ENCODE data around the gene NUCKS1.

NUCKS1 gene, protein sequence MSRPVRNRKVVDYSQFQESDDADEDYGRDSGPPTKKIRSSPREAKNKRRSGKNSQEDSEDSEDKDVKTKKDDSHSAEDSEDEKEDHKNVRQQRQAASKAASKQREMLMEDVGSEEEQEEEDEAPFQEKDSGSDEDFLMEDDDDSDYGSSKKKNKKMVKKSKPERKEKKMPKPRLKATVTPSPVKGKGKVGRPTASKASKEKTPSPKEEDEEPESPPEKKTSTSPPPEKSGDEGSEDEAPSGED

DNA sequence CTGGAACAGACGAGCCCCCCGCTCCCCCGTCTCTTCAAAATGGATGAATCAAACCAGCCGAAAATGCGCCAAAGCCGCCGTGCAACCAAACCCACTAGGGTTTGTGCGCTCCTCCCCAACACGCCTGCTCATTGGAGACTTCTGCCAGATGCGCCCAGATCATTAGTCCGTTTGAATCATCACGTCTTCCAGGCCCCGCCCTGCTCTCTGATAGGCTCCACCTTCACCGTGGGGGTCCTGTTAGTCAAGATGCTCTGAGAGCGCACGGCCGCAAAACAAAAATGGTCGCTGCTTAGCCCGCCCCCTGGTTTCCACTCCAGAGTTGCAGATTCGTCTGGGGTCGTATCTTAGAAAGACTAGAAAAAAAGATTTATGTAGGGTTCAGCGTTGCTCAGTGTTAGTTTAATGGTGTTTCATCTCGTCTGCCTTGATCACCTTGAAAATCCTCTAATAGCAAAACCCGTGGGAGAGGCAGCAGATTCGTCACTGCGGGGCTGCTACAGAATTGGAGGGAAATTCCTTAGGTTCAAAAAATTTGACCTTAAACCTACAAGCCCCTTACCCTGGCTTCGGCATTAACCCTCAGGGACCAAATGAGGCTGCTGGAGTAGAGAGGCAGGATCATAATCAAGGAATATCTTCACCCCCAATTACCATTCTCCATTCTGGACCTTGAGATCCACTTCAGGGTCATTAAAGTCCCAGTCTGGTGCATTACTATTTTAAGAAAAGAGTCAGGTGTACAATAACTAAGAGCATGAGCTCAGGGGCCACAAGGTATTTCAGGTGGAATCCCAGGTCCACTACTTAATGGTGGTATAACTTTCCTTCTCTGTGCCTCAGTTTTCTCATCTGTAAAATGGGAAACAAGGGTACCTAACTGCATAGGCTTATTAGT, at the start of gene NUCKS1:
TSS of gene NUCKS1 (minus strand) at position 45 of the 898 bp plus-strand sequence. CDS start 209 bp downstream, outside the sequence.
- DNase-seq (ENCODE audit: low spot score): peak; percentile 91

DNA sequence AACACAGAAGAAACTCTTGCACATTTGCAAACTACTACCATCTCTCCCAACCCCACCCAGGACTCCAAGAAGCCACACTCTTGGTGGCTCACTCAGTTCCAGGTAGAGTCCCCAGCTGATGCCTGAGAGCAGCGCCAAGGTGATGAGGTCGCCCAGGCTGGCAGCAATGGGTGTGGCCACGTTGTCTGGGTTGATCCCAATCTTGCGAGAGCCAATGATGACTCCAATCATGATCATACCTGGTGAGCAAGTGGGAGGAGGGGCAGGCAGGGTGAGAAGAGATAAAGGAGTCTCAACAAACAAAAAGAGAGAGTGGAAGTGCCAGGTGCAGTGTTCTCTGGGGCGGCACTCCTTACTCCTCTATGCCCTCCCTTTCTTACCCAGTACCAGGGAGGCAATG, 48.6 kb upstream of the NUCKS1 start:
- no peak for DNase-seq (ENCODE audit: low spot score)

DNA sequence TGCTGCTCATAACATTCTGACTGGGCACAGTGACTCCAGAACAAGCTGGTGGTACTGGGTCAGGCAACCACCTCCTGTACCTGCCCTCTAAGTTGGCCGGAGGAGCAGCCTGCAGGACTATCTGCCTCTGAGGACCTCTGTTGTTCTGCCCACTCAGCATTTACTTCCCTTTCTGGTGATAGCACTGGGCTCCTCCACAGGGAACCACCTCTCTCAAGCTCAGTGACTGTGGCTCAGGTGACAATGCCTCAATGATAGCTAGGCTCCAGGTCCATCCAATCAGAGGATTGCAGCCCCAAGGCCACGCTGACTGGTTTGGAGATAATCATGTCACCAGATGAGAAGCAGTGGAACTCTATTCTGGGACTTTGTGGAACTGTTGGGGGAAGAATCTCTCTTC, 47.2 kb upstream of the NUCKS1 start:
- DNase-seq (ENCODE audit: low spot score): no peak

DNA sequence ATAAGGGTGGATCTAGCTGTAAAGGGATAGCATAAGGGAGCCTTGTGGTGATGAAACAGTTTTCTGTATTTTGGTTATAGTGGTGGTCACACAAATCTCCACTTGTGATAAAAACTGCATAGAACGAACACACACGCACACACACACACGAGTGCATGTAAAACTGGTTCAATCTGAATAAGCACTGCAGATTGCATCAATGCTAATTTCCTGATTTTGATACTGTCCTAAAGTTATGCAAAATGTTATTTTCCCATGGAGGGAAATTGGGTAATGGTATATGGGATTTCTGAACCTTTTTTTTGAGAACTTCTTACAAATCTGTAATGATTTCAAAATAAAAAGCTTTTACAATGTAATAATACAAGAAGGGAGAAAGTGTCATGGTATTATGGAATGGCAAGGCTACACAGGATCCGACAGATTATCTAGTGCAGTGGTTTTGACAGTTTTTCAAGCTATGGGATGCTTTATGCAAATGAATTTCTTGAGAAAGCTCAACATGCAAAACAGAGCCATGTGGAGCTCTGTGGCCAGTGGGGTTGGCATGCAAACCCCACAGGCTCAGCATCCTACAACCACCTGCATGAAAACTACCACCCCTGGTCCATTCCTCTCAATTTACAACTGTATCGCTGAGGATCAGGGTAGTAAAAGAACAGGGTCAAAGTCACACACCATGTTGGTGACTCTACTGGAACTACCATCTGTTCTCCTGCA, 44.2 kb upstream of the NUCKS1 start:
- DNase-seq (ENCODE audit: low spot score): no peak

DNA sequence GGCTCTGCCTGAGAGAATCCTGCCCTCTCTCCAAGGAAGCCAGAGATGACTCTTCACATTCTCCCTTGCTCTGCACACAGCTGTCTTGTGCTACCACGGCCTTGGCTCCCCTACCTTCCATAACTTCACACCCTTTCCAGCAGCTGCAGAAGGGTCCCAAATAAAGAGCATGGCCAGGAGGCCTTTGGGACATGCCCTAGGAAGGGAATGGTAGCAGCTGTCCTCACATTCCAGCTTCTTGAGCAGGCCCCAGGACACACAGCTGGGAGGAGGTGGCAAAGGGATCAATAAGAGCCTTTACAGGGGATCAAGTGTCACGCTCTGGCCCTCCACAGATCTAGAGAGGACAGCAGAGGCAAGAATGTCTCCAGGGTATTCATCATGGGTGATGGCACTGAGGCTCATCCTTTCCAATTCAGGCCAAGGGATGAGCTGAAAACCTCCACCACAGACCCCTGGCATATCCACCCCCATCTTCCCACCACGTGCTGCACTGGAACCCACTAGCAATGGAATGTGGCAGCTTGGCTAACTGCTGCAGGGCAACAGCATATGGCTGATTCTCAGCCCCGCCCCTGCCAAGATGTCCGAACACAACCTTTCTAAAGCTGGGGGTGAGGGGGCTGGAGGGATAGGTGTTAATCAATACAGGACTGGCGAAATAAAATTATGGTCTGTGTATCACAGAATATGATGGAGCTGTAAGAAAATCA, 43.1 kb upstream of the NUCKS1 start:
- DNase-seq (ENCODE audit: low spot score): no peak

DNA sequence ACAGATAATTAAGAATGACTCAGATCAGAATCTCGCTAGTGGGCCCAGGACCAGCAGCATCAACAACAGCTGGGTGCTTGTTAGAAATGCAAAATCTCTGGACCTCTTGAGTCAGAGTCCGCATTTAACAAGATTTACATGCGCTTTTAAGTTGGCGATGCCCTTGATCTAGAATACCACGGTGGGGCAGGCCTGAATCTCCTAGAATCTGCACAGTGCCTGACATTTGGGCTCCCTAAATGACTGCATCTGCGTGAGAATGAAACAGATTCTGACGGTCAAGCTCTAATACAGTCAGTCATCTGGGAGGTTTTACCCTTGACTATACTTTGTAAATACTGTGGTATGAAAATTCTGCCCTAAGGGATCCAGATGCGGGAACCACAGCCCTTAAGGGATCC, 42.5 kb upstream of the NUCKS1 start:
- DNase-seq (ENCODE audit: low spot score): no peak

DNA sequence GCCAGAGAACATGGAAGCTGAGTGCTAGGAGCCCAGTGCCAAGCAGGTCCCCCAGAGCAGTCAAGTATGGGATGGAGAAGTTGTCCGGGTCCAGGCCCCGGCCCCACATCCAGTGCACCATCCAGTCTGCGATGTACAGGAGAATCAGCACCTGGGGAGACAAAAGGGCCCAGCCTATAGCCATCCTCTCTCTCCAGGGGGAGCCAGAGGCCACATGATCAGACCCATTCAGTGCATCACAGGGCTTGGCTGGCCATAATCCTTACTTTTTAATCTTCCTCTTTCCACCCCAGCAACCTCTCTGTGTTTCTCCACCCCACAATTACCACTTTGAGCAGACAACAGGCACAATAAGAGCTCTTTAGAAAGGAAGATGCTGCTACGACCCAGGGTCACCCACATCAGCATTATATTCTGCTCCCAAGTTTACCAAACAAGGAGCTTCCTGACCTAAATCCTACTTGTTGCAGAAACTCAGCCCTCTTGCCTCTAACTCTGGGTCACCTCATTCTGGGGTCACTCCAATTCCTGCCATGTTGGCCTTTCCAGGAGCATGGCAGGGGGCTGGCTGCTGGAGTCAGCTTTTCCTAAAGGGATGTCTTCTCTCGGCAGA, 41.7 kb upstream of the NUCKS1 start:
- DNase-seq (ENCODE audit: low spot score): peak; percentile 87

DNA sequence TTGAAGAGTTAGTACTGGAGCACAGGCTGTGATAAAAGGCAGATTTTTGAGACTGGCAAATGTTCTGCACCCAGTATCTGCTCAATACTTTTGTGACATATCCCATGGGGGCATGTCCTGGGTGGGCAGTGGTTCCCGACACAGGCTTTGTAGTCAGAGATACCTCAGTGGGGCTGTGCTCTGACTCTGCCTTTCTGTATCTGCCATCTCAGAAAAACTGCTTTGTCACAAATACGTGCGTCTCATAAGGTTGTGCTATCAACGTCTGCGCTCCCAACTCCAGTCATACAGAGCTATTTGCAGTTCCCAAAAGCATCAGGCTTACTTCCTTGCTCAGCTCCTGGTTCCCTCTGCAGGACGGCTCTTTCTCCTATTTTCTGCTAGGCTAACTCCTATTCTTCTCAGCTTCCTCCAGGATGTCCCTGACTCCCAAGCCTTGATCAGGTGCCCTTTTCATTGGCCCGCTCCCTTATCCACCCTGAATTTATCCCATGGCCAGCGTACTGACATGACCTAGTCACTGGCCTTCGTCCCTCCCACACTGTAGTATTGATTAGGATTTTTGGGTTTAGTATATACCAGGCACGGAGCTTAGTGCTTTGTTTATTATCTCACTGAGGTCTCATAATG, 37.4 kb upstream of the NUCKS1 start:
- DNase-seq (ENCODE audit: low spot score): no peak

DNA sequence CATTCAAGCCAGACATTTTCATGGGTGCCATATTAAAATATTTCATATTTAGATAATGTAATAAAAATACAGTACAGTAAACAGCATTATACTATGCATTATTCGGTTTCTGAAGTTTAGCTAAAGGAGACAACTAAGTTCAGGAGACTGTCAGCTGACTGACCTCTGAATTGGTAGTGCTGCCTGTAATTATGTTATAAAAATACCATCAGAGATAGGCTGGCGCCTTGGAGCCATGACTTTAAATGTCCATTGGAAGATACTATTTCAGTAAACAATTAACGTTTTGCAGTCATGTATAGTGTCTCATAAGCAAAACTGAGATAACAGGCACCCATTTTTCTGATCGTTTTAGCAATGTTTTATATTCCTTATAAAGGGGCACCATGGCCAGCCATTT, 36.6 kb upstream of the NUCKS1 start:
- no peak for DNase-seq (ENCODE audit: low spot score)

DNA sequence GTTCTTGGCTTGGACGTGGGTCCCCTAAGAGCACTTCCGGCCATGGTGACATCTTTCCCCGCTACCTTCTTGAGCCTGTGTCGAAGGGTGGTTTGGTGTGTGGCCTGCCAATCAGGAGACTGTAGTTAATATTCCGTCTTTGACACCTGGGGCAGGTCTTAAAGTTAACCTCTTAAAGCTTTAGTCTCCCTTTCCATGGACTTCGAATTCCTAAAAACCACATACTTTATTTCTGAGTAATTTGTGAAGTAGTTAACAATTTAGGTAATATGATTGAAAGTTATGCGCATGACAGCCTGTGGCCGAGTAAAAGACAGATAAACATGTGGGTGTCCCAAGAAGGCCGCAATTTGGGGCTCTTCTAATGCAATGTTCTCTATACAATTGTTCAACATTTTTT, 35.5 kb upstream of the NUCKS1 start:
- DNase-seq (ENCODE audit: low spot score): no peak

DNA sequence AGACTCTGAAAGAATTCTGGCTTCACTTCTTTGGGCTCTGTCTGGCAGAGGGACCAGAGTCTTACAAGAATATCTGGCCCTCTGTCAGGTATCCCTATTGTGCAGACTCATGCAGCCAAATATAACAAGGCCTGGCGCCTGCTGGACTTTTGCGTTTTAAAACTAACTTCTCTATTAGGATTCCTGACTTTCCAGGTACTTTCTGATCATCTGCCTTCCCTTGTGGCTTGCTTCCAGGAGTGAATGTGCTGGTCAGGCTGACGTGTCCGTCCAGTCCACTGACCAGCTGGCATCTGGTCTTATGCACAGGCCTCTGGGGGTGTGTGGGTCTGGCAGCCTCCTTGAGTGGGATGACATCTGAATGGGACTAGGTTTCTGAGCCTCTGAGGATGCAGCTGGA, 33.9 kb upstream of the NUCKS1 start:
- no peak for DNase-seq (ENCODE audit: low spot score)

DNA sequence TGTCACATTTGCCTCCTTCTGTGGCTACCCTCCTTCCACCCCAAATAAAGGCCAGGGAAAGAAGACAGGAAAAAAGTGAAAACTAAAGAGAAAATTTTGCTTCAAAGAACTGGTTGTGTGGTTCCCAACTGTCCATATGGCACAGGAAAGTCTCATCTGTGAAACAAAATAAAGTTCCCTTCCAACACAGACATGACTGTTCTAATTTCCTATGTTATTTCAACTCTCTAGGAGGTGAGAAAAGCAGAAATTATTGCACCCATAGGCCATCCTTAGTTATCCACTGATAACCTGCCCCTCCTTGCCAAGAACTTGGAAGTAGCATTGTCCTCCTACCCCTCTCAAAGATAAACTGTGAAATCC, 33.4 kb upstream of the NUCKS1 start:
- no peak for DNase-seq (ENCODE audit: low spot score)

DNA sequence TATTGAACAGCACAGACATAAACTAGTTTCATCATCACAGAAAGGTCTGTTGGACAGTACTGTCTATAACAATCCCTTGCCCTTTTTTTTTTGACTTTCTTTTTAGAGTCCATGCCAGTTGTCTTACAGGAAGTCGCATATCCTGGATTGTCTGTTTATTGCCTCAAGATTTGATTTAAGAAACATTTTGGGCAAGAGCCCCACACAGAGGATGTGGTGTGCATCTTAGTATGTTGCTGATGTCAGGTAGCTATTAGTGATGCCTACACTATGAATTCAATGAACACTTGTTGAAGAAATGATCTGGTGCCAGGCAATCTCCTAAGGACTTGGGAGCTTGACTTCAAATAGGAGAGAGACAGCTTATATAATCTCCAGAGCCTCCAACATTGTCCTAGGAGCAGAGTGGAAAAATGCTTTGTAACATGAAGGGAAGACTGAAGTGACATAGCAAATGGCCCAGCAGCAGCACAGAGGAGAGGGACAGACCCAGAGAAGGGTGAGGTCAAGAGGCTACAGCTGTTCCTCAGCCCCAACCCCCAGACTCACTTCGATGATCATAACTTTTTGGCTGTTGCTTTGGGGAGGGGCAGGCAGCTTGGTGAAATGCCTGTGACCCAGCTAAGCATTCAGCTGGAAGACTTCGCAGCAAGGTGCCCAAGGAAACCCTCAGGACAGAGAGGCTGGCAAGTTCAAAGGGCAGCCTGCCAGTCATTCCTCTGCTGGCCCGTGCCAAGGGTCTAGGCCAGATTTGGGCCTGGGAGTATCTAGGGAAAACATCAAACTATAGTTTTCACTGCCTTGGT, 32.8 kb upstream of the NUCKS1 start:
- DNase-seq (ENCODE audit: low spot score): no peak

DNA sequence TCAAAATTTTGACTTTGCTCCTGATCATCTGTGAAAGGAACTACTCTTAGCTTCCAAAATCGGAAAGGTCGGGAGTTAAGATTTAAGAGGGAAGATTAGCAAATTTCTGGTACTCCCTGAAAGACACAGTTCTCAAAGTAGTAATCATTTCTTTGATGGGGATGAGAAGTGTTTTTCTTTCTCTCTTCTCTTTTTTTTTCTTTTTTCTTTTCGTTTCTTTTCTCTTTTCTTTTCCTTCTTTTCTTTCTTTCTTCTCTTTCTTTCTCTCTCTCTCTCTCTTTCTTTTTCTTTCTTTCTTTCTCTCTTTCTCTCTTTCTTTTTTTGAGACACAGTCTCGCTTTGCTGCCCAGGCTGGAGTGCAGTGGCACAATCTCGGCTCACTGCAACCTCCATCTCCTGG, 30.4 kb upstream of the NUCKS1 start:
- DNase-seq (ENCODE audit: low spot score): no peak

DNA sequence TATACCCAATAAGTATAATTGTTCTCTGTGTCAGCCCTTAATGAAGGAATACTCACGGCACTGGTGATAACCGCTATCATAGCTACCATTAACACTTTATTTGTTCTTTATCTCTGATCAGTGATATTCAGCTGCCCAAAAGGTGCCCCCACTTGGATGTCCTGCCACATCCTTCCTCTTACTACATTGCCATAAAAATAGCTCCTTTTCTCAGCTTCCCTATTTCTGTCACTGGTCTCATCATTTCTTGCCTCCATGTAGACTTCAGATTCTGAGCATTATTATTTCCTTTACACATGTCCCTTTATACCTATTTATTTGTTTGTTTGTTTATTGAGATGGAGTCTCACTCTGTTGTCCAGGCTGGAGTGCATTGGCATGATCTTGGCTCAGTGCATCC, 28.0 kb upstream of the NUCKS1 start:
- DNase-seq (ENCODE audit: low spot score): no peak

DNA sequence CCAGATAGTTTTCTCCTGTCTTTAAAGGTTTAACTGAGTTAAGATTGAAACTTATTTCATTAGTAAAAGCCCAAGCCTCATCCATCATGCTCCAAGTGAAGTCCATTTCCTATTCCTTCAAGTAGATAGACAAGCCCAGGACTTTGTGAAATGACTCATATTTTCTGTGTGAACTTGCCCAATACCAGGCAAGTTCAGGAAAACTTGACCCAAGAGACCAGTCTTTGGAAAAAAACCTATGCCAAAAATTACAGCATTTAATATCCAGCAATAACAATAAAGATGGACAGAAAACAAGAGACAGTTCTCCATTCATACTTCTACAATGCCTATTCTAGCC, 25.7 kb upstream of the NUCKS1 start:
- no peak for DNase-seq (ENCODE audit: low spot score)

DNA sequence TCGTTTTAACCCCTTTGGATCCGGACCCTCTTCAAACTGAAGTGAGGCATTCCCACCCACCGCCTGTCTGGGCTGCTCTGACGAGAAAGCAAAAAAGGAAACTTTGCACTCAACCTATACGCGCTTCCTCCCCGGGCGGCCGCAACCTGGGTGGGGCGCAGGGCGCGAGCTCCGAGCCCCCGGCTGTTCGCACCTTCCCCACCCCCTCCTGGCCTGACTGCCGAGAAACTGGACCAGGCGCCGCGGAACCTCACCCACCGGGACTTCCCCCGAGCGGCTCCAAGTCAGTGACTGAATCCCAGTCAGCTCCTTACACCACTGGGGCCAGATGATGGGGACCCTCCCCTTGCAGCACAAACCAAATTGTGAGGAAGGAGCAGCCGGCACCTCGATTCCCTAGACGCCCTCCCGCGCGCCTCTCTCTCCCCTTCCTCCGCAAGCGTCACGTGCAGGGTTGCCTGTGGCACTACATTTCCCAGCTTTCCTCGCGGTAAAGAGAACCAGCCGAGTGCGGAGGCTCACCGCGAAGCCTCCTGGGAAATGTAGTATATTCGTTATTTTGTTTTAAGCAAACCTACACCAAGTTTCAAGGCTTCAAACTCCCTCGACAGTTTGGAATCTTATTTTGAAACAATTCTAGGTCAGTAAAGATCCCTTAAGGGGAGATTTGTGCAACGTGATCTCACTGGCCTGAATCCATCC, 25.2 kb upstream of the NUCKS1 start, which contains the start of gene RAB29:
TSS of gene RAB29 (minus strand) at position 468 of the 702 bp plus-strand sequence. CDS start 526 bp downstream, outside the sequence.
- peak; percentile 92 for DNase-seq (ENCODE audit: low spot score)

DNA sequence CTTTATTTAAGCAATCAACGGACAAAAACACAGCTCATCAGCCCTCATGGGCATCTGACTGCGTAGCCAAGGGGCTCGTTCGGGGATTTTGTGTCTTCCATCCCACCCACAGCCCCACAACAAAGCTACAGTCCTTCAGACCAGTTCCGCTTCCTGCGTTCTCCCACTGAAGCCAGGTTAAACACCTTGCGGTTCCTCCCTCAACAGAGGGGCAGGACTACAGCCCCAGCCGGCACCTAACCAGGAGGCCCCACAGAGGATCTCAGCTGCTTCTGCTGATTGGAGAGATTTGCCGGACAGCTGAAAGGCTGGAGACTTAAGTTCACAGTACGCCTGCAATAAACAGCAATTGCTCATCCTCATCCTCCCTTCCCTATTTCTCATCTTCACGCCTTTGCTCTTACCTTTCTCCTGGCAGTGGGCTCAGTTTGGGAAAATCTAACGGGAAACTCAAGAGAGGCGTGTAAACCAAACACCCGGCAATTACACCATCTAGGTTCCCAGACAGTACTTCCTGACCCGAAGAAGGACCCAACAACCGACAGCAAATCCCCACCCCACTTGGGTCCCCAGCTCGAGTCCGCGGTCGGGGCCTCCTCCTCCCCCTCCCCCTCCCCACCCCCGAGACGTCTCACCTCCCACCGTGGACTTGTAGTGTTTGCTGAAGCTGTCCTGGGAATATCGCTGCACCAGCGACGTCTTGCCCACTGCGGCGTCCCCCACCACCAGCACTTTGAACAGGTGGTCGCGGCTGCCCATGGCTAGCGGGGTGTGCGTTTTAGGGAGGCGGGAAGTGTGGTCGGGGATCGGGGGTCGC, 24.4 kb upstream of the NUCKS1 start:
- peak; percentile 58 for DNase-seq (ENCODE audit: low spot score)

DNA sequence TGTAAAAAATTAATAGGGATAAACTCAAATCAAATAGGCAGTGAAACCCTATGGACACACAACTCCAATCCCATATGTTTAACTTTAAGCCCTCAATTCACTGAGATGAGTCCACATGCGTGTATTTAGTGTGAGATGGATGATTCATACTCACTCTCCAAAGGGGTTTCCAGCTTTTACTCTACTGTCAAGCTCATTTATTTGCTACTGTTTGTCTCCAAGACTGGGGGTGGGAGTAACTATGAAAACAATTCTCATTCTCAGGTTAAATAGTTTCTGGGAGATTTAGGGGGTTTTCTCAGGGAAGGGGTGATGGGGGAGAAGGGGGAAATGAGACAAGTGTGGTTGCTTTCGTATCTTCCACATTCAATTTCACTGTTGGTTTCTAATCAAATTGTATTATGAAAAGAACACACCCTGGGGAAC, 22.6 kb upstream of the NUCKS1 start:
- DNase-seq (ENCODE audit: low spot score): no peak
